Upper lobe of left lung (tissue), 6 donors: ENCODE data around the gene TMEM26. TPM values are rescaled to one million over a fixed set of nuclear protein-coding genes. Genes with fewer than 3 reads are reported as not detected.

Experiments used
- ATAC-seq, 2 donors: fragments of 200-7000 bp; cut with Tn5 transposase; one replicate each; pipeline ENCODE4 v1.9.1; 2022; ENCODE audit warnings: mild to moderate bottlenecking in 2 of 2, moderate library complexity in 2 of 2; ENCODE audit not compliant: low FRiP score in 2 of 2
- DNase-seq, 2 donors: peaks; one replicate each; pipeline ENCODE4 v3.0.0-alpha.2; 2019 to 2020
- H3K27ac ChIP-seq, 4 donors: fragments of 200-600 bp; sonication (generic); one replicate each; pipeline ENCODE4 v1.5.1; 2016 to 2019
- H3K27me3 ChIP-seq, 4 donors: fragments of 200-600 bp; sonication (generic); one replicate each; pipeline ENCODE4 v1.5.1; 2017 to 2019
- H3K36me3 ChIP-seq, 4 donors: fragments of 200-600 bp; sonication (generic); one replicate each; pipeline ENCODE4 v1.5.1; 2016 to 2019
- H3K4me1 ChIP-seq, 4 donors: fragments of 200-600 bp; sonication (generic); one replicate each; pipeline ENCODE4 v1.5.1; 2018 to 2019
- H3K4me3 ChIP-seq, 4 donors: fragments of 200-600 bp; sonication (generic); one replicate each; pipeline ENCODE4 v1.5.1; 2017 to 2019; ENCODE audit warnings: mild to moderate bottlenecking in 2 of 4, moderate library complexity in 1 of 4
- H3K9me3 ChIP-seq, 4 donors: fragments of 200-600 bp; sonication (generic); one replicate each; pipeline ENCODE4 v1.5.1; 2018 to 2019
- EP300 ChIP-seq, 4 donors: sonication (generic); formaldehyde crosslinking; IDR thresholded peaks; one replicate each; pipeline ENCODE4 v1.5.1; 2017; ENCODE audit warnings: antibody characterized with exemption in 4 of 4, control low read depth in 2 of 4
- POLR2A ChIP-seq, 4 donors: fragments of 450-650 bp; IDR thresholded peaks; one replicate each; pipeline ENCODE4 v1.5.1; 2016 to 2017; ENCODE audit warnings: antibody characterized with exemption in 4 of 4, mild to moderate bottlenecking in 2 of 4
- POLR2AphosphoS5 ChIP-seq, 2 donors: sonication (generic); formaldehyde crosslinking; IDR thresholded peaks; one replicate each; pipeline ENCODE4 v1.5.1; 2017; ENCODE audit warnings: antibody characterized with exemption in 2 of 2
- WGBS, 2 donors: methylation state at CpG; one replicate each; pipeline ENCODE4 v1.1.5; 2017 to 2018; 5-methylcytosine and 5-hydroxymethylcytosine counted together
- total RNA-seq, 6 donors: library from RNA; depleted of rRNA in 4 of 6; stranded (reverse); fragments of >200 nt in 4 of 6; gene quantifications; one replicate each; pipeline versions ENCODE4 v1.1.0 to v1.2.1, GENCODE V29; 2016 to 2021
- TF ChIP-seq, protein P1 (sequence below), 6 experiments: fragments of 450-650 bp in 4 of 6; fragments of 200-600 bp in 2 of 6; sonication (generic) in 2 of 6; IDR thresholded peaks; one replicate each; pipeline ENCODE4 v1.5.1; 2016 to 2019; ENCODE audit warnings: antibody characterized with exemption in 6 of 6
- donor health status: DM: no; HTN: no; CAD: no; lungs with moderate emphysema.
- donor health status: DM: no; HTN: yes; CAD: no; lungs with severe emphysema.

Gene TMEM26
- total RNA-seq, 6 donors from 2014 or later, result 0.30 to 2.0 (median 0.77) TPM; not detected in 1

GRCh38 chr10:61477451-61477850 lies 24.3 kb upstream of the TMEM26 start:
- WGBS, 2 donors, result 85 to 93% methylated on average over 1 of the region's 1 CpG
- no peaks in the 10 kb centered on the region for H3K36me3 ChIP-seq
- no peak overlapping the region for H3K27ac ChIP-seq
- no peaks in the 10 kb centered on the region for H3K9me3 ChIP-seq
- H3K4me1 ChIP-seq, result no peaks in the 10 kb centered on the region
- ATAC-seq (no peak), DNase-seq (no peak)
- no peaks in the 10 kb centered on the region for H3K27me3 ChIP-seq
- TF ChIP-seq POLR2AphosphoS5 (IDR thresholded peaks at IDR 0.05), result no peak
- TF ChIP-seq, protein P1, sequence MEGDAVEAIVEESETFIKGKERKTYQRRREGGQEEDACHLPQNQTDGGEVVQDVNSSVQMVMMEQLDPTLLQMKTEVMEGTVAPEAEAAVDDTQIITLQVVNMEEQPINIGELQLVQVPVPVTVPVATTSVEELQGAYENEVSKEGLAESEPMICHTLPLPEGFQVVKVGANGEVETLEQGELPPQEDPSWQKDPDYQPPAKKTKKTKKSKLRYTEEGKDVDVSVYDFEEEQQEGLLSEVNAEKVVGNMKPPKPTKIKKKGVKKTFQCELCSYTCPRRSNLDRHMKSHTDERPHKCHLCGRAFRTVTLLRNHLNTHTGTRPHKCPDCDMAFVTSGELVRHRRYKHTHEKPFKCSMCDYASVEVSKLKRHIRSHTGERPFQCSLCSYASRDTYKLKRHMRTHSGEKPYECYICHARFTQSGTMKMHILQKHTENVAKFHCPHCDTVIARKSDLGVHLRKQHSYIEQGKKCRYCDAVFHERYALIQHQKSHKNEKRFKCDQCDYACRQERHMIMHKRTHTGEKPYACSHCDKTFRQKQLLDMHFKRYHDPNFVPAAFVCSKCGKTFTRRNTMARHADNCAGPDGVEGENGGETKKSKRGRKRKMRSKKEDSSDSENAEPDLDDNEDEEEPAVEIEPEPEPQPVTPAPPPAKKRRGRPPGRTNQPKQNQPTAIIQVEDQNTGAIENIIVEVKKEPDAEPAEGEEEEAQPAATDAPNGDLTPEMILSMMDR (IDR thresholded peaks at IDR 0.05), result no peak
- TF ChIP-seq EP300 (IDR thresholded peaks at IDR 0.05), result no peak
- TF ChIP-seq POLR2A (IDR thresholded peaks at IDR 0.05), result no peak
- no peak overlapping the region for H3K4me3 ChIP-seq

DNA sequence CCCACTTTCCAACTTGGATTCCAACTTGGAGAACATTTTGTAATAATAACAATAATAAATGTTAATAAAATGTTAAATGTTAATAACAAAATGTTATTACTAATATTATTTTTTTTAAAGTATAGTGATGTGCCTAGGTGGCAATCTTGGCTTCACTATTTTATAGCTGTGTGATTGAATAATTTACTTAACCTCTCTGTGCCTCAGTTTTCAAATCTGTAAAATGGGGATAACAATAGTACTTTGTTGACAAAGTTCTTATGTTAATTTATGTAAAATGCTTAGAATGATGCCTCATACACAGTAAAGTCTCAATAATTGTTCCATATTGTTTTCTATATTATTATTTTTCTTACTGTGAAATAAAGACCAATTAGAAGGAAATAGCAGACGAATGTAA lies 23.3 kb upstream of the TMEM26 start:
- Histone ChIP-seq H3K9me3 (no peaks in the 10 kb centered on the region), H3K4me3 (no peak overlapping the region), H3K27me3 (no peaks in the 10 kb centered on the region), H3K4me1 (no peaks in the 10 kb centered on the region), H3K36me3 (no peaks in the 10 kb centered on the region), H3K27ac (no peak overlapping the region)
- TF ChIP-seq, protein P1 (IDR thresholded peaks at IDR 0.05), result no peak
- TF ChIP-seq POLR2AphosphoS5 (IDR thresholded peaks at IDR 0.05) (no peak), EP300 (IDR thresholded peaks at IDR 0.05) (no peak), POLR2A (IDR thresholded peaks at IDR 0.05) (no peak)
- DNase-seq (no peak), ATAC-seq (no peak)
- WGBS, 2 donors, result 92 to 97% methylated on average over 1 of the region's 1 CpG

DNA sequence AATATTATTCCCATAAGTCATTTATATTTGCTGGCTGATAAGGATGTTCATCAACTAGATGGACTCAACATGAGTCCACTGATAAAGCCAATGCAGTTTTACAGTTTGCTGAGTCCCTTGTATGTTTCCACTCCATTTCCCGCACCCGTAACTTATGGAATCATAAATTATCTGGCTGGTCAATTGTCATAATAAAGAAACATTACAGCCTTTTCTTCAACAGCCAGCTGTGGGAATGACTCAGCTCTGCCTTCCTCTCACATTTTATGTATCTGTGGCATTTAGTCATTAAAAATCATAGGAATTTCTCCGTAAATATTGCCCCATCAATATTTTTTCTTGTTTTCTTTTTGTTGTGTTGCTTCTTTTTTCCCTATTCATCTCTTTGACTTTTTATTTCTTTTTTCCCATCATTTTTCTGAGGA lies 22.3 kb upstream of the TMEM26 start:
- H3K27me3 ChIP-seq, result no peaks in the 10 kb centered on the region
- H3K4me3 ChIP-seq, result no peak overlapping the region
- no peaks in the 10 kb centered on the region for H3K36me3 ChIP-seq
- H3K4me1 ChIP-seq, result no peaks in the 10 kb centered on the region
- TF ChIP-seq POLR2AphosphoS5 (IDR thresholded peaks at IDR 0.05) (no peak), POLR2A (IDR thresholded peaks at IDR 0.05) (no peak), EP300 (IDR thresholded peaks at IDR 0.05) (no peak)
- TF ChIP-seq, protein P1 (IDR thresholded peaks at IDR 0.05), result no peak
- H3K9me3 ChIP-seq, result no peaks in the 10 kb centered on the region
- ATAC-seq (no peak), DNase-seq (no peak)
- WGBS, 2 donors, result 70 to 83% methylated on average over 3 of the region's 3 CpGs
- H3K27ac ChIP-seq, result no peak overlapping the region

GRCh38 chr10:61472090-61472674 lies 19.0 kb upstream of the TMEM26 start:
- Histone ChIP-seq H3K27ac (no peak overlapping the region), H3K9me3 (no peaks in the 10 kb centered on the region), H3K4me3 (no peak overlapping the region), H3K36me3 (no peaks in the 10 kb centered on the region), H3K4me1 (no peaks in the 10 kb centered on the region), H3K27me3 (no peaks in the 10 kb centered on the region)
- WGBS, 2 donors, result 44 to 60% methylated on average over 5 of the region's 5 CpGs
- ATAC-seq (peak in 1 of 2 donors; percentile 28), DNase-seq (no peak)
- no peak for TF ChIP-seq EP300 (IDR thresholded peaks at IDR 0.05)
- no peak for TF ChIP-seq POLR2AphosphoS5 (IDR thresholded peaks at IDR 0.05)
- no peak for TF ChIP-seq POLR2A (IDR thresholded peaks at IDR 0.05)
- TF ChIP-seq, protein P1 (IDR thresholded peaks at IDR 0.05), result no peak

GRCh38 chr10:61471491-61471890 lies 18.3 kb upstream of the TMEM26 start:
- Histone ChIP-seq H3K9me3 (no peaks in the 10 kb centered on the region), H3K27ac (no peak overlapping the region), H3K4me1 (no peaks in the 10 kb centered on the region), H3K4me3 (no peak overlapping the region), H3K36me3 (no peaks in the 10 kb centered on the region), H3K27me3 (no peaks in the 10 kb centered on the region)
- no peak for ATAC-seq
- DNase-seq, result no peak
- 95 to 96% methylated on average over 2 of the region's 2 CpGs for WGBS, 2 donors
- no peak for TF ChIP-seq EP300 (IDR thresholded peaks at IDR 0.05)
- TF ChIP-seq POLR2AphosphoS5 (IDR thresholded peaks at IDR 0.05), result no peak
- no peak for TF ChIP-seq POLR2A (IDR thresholded peaks at IDR 0.05)
- TF ChIP-seq, protein P1 (IDR thresholded peaks at IDR 0.05), result no peak
